HCT116 (cell line): ENCODE results near the gene CSF1R.

ENCODE experiments used
- ELF1 ChIP-seq: IDR thresholded peaks from 2 replicates; pipeline ENCODE4 v1.6.1; 2012; ENCODE audit warnings: low read depth, borderline replicate concordance
- EZH2 ChIP-seq: fragments of 200-600 bp; sonication (generic); IDR thresholded peaks from 2 replicates; pipeline ENCODE4 v1.6.1; 2017; ENCODE audit warnings: antibody characterized with exemption, mixed run types
- EZH2phosphoT487 ChIP-seq: fragments of 200-600 bp; IDR thresholded peaks from 2 replicates; pipeline ENCODE4 v1.6.1; 2018; ENCODE audit warnings: antibody characterized with exemption, borderline replicate concordance
- JUND ChIP-seq: IDR thresholded peaks from 2 replicates; pipeline ENCODE4 v1.6.1; 2012
- POLR2A ChIP-seq: IDR thresholded peaks from 2 replicates; pipeline ENCODE4 v1.7.0; 2011; ENCODE audit warnings: borderline replicate concordance; ENCODE audit not compliant: insufficient read depth, insufficient read length; ENCODE audit errors: extremely low read depth
- POLR2AphosphoS5 ChIP-seq: IDR thresholded peaks from 2 replicates; pipeline ENCODE4 v1.6.1; 2011; ENCODE audit warnings: mild to moderate bottlenecking, low read depth, low read length, moderate library complexity
- RAD21 ChIP-seq: IDR thresholded peaks from 2 replicates; pipeline ENCODE4 v1.6.1; 2012; ENCODE audit warnings: low read depth, mild to moderate bottlenecking
- SIN3A ChIP-seq: IDR thresholded peaks from 2 replicates; pipeline ENCODE4 v1.6.1; 2012; ENCODE audit warnings: low read depth
- ZNF274 ChIP-seq: fragments of 200-500 bp; sonication (Bioruptor generic); IDR thresholded peaks from 2 replicates; pipeline ENCODE4 v1.6.1; 2014; ENCODE audit warnings: mild to moderate bottlenecking, low read depth, low read length, inconsistent platforms
- TF ChIP-seq, protein P1 (sequence below), 3 experiments: fragments of 200-600 bp in 1 of 3; sonication (generic) in 1 of 3; IDR thresholded peaks in 2 of 3; conservative IDR thresholded peaks in 1 of 3; 2 replicates each; pipeline ENCODE4 v1.5.1; 2012 to 2017; ENCODE audit warnings: low read depth in 2 of 3, low read length in 2 of 3, antibody characterized with exemption in 1 of 3, borderline replicate concordance in 1 of 3, control low read depth in 1 of 3, mild to moderate bottlenecking in 1 of 3, mixed read lengths in 1 of 3, mixed run types in 1 of 3, moderate library complexity in 1 of 3; ENCODE audit not compliant: insufficient read depth in 1 of 3
- TF ChIP-seq, protein P2 (sequence below): IDR thresholded peaks from 2 replicates; pipeline ENCODE4 v1.6.1; 2012; ENCODE audit warnings: low read depth

DNA sequence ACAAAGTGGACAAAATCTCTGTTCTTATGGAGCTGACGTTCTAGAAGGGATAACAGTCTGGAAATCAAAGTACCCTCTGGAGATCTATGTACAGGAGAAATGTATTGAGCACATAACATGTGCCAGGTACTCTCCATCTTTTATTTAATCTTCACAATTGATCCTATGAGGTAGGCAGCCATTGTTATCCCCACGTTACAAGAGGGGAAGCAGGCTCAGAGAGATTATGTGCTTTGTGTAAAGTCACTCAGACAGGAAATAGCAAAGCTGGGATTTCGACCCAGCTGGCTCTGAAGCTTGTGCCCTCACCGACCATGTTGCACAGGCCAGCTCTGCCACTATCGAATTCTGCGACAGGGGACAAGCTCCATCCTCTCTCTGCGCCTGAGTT lies 47.8 kb upstream of the CSF1R start:
- TF ChIP-seq, protein P1, sequence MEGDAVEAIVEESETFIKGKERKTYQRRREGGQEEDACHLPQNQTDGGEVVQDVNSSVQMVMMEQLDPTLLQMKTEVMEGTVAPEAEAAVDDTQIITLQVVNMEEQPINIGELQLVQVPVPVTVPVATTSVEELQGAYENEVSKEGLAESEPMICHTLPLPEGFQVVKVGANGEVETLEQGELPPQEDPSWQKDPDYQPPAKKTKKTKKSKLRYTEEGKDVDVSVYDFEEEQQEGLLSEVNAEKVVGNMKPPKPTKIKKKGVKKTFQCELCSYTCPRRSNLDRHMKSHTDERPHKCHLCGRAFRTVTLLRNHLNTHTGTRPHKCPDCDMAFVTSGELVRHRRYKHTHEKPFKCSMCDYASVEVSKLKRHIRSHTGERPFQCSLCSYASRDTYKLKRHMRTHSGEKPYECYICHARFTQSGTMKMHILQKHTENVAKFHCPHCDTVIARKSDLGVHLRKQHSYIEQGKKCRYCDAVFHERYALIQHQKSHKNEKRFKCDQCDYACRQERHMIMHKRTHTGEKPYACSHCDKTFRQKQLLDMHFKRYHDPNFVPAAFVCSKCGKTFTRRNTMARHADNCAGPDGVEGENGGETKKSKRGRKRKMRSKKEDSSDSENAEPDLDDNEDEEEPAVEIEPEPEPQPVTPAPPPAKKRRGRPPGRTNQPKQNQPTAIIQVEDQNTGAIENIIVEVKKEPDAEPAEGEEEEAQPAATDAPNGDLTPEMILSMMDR (IDR thresholded peaks at IDR 0.05 in 2 of 3, conservative IDR thresholded peaks at IDR 0.05 in 1 of 3; ENCODE audit: borderline replicate concordance in 1 of 3, insufficient read depth in 1 of 3, low read depth in 2 of 3, low read length in 2 of 3), result no peak
- TF ChIP-seq RAD21 (no peak), POLR2AphosphoS5 (no peak), ELF1 (no peak), POLR2A (no peak), EZH2 (no peak), ZNF274 (no peak), EZH2phosphoT487 (no peak), JUND (no peak), SIN3A (no peak)
- TF ChIP-seq, protein P2, sequence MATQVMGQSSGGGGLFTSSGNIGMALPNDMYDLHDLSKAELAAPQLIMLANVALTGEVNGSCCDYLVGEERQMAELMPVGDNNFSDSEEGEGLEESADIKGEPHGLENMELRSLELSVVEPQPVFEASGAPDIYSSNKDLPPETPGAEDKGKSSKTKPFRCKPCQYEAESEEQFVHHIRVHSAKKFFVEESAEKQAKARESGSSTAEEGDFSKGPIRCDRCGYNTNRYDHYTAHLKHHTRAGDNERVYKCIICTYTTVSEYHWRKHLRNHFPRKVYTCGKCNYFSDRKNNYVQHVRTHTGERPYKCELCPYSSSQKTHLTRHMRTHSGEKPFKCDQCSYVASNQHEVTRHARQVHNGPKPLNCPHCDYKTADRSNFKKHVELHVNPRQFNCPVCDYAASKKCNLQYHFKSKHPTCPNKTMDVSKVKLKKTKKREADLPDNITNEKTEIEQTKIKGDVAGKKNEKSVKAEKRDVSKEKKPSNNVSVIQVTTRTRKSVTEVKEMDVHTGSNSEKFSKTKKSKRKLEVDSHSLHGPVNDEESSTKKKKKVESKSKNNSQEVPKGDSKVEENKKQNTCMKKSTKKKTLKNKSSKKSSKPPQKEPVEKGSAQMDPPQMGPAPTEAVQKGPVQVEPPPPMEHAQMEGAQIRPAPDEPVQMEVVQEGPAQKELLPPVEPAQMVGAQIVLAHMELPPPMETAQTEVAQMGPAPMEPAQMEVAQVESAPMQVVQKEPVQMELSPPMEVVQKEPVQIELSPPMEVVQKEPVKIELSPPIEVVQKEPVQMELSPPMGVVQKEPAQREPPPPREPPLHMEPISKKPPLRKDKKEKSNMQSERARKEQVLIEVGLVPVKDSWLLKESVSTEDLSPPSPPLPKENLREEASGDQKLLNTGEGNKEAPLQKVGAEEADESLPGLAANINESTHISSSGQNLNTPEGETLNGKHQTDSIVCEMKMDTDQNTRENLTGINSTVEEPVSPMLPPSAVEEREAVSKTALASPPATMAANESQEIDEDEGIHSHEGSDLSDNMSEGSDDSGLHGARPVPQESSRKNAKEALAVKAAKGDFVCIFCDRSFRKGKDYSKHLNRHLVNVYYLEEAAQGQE, result no peak
